GM19193 (cell line): ENCODE data around the gene MMP2.

ENCODE experiments used
- POLR2A ChIP-seq: IDR thresholded peaks from 4 replicates; pipeline ENCODE4 v1.6.1; 2011; ENCODE audit not compliant: insufficient read depth, insufficient read length; ENCODE audit errors: extremely low read depth

The MMP2 gene

GRCh38 chr16:55508941-55509931, 30.2 kb downstream of the MMP2 start, which contains the start of gene LPCAT2:
Gene LPCAT2 (plus strand): TSS chr16:55509072. CDS start chr16:55509182, 110 bp downstream.
- TF ChIP-seq POLR2A = no peak

DNA sequence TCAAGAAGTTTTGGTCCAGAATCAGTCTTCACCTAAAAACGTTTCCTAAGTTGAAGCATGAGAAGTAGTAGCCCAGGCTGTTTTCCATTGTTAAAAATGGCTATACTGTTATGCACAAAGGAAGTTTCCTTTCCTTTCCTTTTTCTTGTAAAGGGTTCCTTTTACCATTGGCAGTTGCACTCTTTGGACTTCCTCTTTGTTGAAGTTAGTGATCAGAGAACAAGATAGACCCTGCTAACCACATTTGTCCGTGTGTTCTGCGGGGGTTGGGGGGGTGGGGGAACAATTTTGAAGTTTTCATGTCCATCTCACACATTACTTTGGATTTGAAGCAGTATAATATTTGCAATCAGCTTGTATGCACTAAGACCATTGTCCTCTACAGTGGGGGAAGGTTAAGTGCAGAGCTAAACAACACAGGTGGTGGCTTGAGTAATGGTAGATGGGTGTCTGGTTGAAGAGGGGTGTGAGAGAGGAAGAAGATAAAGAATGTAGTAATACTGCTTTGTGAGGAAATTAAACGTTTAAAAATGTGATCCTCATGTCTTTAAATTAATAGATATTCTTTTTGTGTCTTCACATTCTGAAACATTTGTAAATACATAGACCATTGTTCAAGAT, 31.3 kb downstream of the MMP2 start:
- no peak for TF ChIP-seq POLR2A

- TF ChIP-seq POLR2A = no peak
These were observed 33.9 kb downstream of the MMP2 start for GRCh38 chr16:55512941-55513340.

- no peak for TF ChIP-seq POLR2A
These were observed 34.6 kb downstream of the MMP2 start for GRCh38 chr16:55513616-55514015.

- TF ChIP-seq POLR2A = no peak
These were observed 36.1 kb downstream of the MMP2 start for GRCh38 chr16:55515111-55515510.

- TF ChIP-seq POLR2A = no peak
These were observed 42.8 kb downstream of the MMP2 start for GRCh38 chr16:55521792-55522191.

DNA sequence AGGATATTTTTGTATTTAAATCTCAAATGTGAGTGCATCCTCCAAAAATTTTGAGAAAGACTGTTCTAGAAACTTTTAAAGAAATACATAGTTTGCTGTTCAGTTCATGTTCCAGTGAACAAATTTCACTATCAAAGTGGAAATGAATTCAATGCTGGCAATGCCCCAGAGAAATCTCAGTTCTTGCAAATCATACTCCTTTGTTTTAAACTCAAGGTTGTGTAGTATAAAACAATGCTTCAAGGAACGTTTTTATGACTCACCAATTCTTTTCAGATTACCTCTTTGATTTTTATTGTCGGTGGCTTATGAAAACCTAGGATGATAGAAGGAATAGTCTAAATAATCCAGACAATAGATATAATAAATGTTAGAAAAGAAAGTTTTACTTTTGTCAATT, 47.4 kb downstream of the MMP2 start:
- no peak for TF ChIP-seq POLR2A

GRCh38 chr16:55527885-55528284, 48.9 kb downstream of the MMP2 start:
- TF ChIP-seq POLR2A = no peak

DNA sequence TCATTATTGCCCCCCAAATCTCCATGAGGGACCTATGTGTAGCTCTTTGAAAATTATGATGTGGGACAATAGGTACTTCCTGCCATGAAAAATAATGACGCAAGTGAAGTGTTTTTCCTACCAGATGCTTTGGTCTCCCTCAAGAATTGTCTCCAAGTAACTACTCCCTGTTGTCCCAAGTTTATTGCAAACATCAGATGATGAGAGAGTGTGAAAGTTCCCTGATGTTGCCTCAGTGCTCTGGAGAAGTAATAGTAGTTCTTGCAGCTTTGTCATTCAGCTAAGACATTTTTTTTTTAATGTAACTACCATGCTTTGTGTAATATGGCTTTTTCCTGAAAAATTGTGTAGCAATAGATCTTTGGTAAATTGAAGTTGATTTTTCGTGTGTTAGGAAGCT, 50.0 kb downstream of the MMP2 start:
- TF ChIP-seq POLR2A = no peak

- no peak for TF ChIP-seq POLR2A
These were observed 51.4 kb downstream of the MMP2 start for GRCh38 chr16:55530316-55530856.

- no peak for TF ChIP-seq POLR2A
These were observed 53.2 kb downstream of the MMP2 start for GRCh38 chr16:55532227-55532626.

- no peak for TF ChIP-seq POLR2A
These were observed 55.8 kb downstream of the MMP2 start for GRCh38 chr16:55534756-55535155.

DNA sequence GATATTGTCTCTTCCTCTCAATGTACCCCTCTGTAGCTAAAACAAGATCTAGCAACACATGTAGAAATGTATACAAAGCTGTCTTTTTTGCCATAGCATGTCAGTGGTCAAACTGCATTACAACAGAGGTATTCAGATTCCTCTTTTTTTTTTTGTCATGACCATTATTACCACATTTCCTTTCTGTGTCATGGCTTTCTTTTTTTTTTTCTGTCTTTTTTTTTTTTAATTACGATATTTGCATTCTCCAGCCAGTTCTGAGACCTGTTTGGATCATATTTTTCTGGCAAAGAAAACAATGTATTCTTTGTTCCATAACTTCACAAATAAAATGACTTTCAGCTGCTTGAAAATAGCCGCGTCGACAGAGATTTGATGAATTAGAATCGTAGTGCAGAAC, 60.1 kb downstream of the MMP2 start:
- no peak for TF ChIP-seq POLR2A

DNA sequence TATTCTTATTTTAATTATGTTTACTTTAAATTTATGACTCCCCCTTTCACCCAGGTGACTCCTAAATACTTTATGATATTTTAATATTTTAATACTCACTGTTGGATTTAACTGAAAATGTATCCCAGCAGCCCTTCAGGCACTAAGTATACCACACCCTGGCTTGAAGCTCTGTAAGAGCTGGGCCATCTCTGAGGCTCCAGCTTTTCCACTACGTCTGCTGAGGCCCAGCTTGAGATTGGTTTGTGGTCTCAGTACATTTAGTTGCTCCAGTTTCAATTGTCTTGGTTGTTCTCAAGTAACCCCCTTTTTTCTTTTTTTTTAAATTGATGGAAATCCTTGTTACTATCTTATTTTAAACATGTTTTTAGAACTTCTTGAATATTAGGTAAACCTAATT, 60.5 kb downstream of the MMP2 start:
- no peak for TF ChIP-seq POLR2A

- TF ChIP-seq POLR2A = no peak
These were observed 61.2 kb downstream of the MMP2 start for GRCh38 chr16:55540221-55540620.

- TF ChIP-seq POLR2A = no peak
These were observed 63.6 kb downstream of the MMP2 start for GRCh38 chr16:55542459-55543082.

GRCh38 chr16:55543472-55543871, 64.5 kb downstream of the MMP2 start:
- TF ChIP-seq POLR2A = no peak
